Activated gamma-delta T cell (primary cell): ENCODE results near the gene BFSP1.

Experiments
- DNase-seq: peaks from one replicate; lab custom pipeline; 2025; lab: John Stamatoyannopoulos, UW

BFSP1 gene

DNA sequence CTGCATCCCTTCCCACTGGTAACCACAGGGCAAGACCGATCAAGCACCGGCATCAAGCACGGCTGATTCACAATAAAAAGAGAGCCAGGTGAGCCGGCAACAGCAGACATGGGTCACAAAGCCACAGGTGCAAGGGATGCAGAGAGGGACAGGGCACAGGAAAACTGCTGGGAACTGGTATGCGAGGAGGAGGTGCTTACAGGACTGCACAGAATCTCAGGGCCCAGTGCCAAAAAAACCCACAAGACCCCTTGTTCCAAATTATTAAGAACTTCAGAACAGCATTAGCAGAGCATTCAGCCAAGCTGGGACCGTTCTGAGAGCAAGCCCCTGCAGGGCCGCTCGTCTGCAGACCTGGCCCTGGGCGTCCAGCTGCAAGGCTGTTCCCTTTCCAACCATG, 35.4 kb downstream of the BFSP1 start:
- no peak for DNase-seq

DNA sequence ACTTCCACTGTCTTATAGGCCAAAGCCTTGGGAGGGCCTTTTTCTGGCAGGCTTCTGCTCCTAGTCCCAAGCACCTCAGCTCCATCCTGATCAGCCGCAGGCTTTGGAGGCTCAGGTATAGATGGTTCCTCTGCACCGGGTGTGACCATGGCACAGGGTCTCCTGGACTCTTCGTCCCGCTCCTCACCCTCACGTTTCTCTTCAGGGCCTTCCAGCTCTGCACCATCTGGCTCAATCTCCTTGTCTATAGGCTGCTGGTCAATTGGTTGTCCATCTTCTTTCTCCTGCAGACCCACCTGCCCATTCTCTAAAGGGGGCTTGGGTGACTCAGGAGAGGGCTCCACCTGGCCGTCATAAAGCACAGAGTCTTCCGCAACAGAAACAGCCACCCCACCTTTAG, 37.0 kb downstream of the BFSP1 start:
- DNase-seq: no peak

DNA sequence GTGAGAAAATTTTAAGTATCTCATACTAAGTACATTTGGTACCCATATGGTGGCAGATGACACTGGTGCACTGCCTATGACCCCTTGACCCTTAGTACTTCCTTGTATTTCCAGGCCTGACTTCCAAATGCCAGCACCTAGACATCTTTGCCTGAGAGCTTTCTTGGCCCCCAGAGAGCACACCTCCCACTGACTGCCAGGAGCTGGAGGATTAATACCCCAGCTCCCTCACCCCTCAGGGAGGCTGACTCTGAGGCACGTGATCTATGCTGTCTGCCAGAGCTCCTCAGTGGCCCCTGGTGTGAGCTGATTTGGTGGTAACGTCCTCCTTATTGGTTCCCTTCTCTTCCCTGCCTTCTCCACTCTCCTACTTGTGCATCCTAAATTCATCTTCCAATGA, 38.0 kb downstream of the BFSP1 start:
- no peak for DNase-seq

DNA sequence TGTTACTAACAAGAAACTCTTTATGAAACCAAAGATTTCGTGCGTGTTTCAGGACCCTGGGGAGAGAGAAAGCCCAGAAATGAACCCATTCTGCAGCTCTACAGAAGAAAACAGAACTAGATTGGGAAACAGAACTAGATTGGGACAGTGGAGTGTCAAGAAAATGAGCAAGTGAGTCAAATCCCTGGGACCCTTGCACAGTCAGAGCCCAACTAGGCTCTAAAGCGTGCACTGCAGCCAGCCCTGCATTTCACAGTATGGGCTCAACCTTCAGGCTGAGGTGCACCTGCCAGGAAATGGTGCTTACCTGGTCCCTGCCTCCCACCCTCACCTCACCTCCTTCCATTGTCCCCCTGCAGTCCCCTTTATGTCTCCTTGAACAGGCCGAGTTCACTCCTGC, 39.7 kb downstream of the BFSP1 start:
- DNase-seq: no peak

DNA sequence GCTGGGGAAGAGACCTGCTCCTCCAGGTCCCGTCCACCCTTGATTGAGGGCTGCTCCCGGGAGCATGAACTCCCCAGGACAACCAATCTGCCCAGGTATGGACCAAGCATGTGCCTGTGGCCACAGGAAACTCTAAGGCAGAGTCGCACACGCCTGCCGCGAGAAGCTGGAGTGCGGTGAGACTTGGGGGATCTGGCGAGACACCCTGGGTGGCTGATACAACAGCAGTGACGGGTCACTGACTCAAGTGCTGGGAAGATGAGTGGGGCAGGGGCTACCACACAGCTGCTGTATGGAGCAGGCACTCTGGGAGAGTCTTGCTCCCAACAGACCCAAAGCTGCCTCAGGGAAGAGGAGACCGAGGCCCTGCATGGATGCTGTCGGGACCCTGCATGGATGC, 40.1 kb downstream of the BFSP1 start:
- DNase-seq: no peak

DNA sequence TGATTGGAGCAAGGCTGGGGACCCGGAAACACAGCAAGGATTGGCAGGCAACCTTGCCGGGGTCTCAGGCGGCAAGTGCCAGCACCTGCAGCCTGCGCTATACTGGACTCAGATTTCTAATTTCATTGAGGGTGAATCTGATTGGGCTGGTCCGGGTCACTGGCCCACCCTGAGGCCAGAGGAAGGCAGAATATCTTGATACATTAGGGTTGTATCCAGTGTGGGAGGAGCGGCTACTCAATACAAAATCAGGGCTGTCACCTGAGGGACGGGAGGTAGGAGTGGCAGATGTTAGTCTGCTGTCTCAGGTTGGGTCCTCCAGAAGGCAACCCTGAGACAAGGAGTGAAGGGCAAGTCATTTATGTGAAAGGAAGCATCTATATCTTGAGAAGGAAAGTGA, 40.7 kb downstream of the BFSP1 start:
- no peak for DNase-seq

DNA sequence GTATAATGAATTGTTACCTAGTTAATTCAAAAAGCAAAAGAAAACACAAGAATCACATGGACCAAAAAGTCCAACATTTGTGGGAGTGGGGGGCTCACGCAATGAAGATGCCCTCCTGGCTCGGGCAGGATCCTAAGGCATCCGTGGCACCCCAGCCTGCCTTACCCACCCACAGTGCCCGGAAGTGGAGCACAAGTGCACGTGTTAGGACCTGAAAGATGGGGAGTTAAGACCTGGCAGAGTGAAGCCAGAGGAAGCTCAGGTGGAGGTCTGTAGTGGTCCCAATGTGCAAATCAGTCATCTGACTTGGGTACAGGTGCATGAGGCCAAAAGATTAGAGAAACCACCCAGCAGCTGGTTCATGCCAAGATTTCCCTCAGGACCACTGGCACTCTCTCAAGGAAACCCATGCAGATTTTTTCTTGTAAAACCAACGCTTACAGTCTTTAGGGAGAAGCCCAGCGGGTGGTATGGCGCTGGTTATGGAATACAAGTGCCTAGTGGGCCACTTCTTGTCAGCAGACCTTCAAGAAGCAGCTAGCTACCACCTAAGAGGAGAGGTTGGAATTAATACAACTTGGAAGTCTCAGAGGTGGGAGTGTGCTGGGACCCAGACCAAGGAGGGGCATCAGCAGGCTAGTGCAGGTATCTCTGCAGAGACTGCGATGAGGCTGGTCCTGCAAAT, 42.1 kb downstream of the BFSP1 start:
- no peak for DNase-seq

DNA sequence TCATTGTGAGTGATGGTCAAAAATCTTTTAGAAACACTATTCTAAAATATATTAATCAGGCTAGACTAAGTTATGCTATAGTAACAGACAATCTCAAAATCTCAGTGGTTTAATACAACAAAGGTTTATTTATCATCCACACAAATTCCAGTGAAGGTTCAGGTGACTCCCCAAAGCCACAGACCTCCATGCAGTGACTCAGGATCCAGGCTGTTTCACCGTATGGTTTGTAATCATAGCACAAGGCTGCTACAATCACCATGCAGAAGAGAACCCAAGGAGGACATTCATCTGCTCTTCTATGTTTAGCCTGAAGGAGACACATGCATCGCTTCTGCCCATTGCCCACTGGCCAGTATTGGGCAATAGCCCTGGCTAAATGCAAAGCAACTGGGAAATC, 46.2 kb downstream of the BFSP1 start:
- DNase-seq: no peak

DNA sequence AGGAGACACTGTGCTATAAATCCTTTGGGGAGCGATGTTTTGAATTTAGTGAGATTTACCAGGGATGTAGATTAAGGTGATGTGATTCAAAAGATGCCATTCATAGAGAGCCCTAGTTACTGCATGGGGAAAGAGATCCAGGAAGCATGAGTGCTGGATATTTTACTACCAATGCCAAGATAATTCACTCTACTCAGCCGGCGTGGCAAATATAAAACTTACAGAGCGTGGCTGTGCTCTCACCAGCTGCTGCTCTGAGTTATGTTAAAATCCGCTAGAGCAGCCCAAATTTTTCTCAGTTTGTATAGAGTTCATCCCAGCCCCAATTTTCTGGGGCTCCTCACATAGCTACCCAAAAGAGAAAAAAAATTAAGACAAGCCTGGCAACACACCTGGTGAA, 48.6 kb downstream of the BFSP1 start:
- DNase-seq: no peak

DNA sequence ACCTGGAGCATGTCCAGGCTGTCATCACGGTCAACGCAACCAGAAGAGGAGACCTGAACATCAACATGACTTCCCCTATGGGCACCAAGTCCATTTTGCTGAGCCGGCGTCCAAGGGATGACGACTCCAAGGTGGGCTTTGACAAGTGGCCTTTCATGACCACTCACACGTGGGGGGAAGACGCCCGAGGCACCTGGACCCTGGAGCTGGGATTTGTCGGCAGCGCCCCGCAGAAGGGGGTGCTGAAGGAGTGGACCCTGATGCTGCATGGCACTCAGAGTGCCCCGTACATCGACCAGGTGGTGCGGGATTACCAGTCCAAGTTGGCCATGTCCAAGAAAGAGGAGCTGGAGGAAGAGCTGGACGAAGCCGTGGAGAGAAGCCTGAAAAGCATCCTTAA, 49.5 kb downstream of the BFSP1 start:
- DNase-seq: no peak

DNA sequence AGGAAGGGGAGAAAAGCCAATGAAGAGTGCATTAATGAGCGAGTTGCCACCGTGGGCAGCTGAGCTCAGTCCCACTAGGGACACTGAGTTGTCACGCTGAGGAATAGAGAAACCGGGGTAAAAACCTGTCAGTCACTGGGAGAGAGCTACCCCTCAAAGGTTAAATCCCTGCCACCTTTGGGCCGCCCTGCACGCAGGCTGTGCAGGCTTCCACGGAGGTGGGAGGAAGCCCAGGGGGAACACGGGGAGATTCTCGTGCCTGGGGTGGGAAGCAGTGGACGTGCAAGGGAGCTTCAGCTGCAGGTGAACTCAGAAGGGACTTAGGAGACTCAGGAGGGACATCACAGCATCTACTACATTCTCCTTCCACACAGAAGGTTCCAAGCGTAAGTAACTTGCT, 50.5 kb downstream of the BFSP1 start:
- no peak for DNase-seq

DNA sequence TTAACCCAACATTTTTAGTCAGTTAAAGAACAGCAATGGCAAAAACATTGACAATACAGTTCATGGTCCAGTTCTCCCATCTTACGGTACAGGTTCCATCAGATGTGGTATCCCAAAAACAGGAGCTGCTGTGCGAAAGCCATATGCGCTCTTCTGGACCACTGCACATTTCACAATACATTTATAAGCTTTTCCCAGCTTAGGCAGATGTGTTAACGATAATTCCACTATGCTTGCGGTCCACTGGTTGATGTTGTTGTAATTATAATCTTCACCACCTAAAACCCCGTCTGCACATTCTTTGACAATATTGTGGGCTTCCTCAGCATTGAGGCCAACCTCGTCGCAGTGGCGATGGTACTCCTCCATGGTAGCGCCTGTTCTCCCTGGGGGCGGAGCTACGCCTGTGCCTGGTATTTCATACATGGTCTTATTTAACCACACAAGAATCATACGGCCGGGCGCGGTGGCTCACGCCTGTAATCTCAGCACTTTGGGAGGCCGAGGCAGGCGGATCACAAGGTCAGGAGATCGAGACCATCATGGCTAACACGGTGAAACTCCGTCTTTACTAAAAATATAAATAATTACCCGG, 52.0 kb downstream of the BFSP1 start:
- no peak for DNase-seq

DNA sequence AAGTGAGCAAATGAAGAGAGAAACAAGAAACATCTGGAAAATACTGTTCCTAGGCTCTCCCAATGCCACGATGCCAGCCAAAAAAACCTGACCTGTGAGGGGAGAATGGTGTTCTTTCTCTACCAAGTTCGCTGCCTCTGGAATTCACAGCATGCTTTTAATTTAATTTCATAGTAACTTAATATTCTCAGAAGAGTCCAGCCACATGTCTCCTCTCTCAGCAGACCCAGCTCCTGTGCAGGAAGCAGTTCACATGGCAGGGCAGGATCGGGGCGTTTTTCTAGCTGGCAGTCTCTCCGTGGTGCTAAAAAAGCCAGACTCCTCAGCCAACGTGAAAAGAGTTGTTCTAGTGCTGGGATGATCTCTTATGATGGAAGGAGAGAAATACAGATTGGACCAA, 57.5 kb downstream of the BFSP1 start:
- no peak for DNase-seq

DNA sequence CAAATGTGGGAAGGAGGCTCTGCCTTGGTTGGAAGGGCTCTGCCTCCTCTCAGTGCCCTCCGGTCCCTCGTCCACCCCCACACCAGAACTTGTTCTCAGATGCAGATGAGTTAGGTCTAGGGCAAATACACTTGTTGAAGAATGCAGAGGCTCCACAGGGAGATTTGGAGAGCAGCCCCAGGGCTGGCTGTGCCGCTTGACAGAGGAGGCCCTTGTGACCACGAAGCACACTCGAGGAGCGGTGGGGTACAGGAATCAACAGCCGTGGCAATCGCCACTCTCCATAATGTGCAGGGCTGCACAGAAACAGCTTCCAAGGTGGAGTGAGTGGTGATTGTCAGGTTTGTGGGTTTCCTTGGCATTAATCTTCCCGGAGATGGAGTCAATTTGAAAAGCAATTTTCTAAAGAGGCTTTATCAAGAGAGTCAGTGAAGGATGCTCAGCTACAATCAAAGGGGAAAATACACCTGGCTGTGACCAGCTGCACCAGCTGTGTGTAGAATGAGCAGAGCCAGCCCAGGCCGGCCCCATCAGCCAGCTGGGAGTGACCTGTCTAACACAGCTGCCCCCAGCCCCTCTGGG, 59.5 kb downstream of the BFSP1 start:
- DNase-seq: no peak

DNA sequence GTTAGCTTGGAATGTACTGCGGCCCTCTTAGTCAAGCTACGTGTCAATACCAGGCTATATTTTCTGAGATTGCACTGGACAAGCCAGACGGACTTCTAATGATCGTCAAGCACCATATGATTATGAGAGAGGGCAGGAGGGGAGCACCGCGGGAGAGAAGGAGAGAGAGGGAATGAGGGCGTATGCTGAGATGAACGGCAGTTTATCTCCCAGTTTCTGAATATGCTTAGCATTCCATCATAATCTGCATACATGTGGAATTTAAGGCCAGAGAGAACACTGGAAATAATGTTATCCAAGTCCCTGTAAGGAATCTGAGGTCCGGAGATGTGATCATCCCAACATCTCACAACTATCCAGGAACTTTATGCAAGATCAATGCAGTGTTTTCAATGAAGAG, 60.2 kb downstream of the BFSP1 start:
- DNase-seq: no peak

DNA sequence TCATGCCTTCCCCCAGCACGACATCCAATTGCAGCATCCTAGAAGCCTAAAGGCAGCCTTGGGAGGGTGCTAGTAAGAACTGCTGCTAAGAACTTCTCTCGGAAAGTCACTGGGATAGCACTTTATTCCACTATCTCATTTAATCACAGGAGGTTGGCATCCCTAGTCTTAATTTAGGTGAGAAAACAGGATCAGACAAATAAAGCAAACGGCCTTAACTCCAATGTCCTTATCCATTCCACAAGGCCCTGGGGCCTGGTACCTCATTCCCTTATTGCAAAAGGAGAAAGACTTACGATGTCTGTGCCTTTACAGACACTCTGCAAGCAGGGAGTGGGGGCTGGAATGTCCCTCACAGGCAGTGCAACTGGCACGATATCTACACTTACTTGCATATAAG, 60.7 kb downstream of the BFSP1 start:
- DNase-seq: no peak

DNA sequence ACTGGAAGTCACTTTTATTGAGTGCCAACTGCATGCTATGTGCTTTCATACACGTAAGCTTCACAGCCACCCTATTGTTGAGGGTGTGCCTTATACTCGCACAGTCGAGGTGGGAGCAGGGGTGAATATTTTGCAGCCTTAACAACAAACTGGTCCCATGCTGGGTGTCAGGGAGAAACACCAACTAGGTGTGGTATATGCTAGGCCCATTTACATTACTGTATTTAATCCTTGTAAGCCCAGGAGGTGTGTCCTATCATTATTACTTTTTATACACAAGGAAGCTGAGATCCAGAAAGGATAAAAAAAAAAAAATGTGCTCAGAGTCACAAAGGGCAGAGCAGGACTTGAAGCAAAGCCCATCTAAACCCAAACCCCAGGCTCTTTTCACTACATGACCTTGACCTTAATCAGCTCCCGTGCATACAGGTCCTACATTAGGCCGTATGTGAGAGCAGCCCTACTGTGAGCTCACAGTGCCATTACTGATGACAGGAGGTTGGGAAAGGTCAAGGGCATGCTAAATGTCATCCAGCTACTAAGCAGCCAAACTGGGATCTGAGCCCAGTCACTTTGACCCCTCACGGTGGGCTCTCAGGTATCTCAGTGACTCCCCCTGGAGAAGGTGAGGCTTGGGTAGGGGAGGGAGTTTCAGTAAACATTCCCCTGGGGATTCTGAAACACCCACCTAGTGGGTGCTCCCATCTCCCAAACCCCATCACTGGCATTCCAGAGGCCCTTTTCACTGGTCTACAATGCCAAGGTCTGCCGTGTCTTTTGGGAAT, 61.7 kb downstream of the BFSP1 start:
- DNase-seq: no peak

DNA sequence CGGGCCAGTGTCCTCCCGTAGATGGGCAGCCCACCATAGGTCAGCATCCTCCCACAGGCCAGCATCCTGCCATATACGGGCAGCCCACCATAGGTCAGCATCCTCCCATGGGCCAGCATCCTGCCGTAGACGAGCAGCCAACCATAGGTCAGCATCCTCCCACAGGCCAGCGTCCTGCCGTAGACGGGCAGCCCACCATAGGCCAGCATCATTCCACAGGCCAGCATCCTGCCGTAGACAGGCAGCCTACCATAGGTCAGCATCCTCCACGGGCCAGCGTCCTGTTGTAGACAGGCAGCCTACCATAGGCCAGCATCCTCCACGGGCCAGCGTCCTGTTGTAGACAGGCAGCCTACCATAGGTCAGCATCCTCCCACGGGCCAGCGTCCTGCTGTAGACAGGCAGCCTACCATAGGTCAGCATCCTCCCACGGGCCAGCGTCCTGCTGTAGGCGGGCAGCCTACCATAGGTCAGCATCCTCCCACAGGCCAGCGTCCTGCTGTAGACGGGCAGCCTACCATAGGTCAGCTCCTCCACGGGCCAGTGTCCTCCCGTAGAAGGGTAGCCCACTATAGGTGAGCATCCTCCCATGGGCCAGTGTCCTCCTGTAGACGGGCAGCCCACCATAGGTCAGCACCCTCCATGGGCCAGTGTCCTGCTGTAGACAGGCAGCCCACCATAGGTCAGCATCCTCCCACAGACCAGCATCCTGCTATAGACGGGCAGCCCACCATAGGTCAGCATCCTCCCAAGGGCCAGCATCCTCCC, 62.9 kb downstream of the BFSP1 start:
- no peak for DNase-seq

DNA sequence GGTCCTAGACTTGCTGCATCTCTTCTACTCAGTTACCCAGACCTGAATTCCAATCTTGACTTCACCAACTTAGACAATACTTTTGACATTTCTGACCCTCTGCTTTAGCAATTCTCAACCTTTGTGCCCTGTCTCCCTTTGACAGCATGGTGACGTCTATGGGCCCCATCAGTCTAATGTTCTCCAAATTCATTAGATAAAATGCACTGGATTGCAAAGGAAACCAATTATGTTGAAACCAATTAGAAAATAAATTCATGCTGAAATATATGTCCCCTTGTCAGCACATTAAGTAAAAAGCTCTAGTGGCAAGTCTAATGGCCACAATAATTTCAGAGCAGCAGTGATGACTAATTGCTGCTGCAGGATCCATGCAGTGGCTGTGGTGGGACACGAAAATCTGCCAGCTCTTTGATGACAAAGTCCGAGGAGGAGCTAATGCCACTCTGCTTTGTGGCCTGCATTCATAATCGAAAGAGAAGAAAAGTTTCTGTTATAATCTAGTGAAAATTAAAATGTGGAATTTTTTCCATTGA, 64.0 kb downstream of the BFSP1 start:
- no peak for DNase-seq

DNA sequence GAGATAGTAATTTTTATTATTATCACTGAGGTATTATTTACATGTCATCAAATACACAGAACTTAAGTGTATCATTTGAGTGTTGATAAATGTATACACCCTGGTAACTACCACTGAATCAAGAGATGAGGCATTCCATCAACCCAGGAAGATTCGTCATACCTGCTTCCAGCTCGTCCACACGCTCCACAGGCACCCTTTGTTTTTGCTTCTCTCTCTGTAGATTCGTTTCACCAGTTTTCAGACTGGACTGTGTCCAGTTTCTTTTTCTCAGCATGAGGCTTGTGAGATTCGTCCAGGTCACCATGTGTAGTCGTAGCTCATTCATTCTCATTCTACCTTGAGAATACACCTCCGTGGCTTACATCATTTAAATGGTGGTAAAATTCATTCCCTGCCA, 64.5 kb downstream of the BFSP1 start:
- DNase-seq: no peak

DNA sequence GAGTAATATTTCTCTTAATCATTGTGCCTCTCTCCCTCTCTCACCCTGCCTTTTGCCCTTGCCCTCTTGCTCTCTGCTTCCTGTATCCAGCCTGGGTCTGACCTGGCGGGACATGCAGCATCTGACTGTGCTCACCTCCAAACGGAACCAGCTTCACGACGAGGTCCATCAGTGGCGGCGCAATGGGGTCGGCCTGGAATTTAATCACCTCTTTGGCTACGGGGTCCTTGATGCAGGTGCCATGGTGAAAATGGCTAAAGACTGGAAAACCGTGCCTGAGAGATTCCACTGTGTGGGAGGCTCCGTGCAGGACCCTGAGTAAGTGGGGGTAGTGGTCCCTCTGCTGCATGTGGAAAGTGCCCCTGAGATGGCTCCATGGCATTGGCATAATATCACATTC, 65.9 kb downstream of the BFSP1 start:
- no peak for DNase-seq

DNA sequence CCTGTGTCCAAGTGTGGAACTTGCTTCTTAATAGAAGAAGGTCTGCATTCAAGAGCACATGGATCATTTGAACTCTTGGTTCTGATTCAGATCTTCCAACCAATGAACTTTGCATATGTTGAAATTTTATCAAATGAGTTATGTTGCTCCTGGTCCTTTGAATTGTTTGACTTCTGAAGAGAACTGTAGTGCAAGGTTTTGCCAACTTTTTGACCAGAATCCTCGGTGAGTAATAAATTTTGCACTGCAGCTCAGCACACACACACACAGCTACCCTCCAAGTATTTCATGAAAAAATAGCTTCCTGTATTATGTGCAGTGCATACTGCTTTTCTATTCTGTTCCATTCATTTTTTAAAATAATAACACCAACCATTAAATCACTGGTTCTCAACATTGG, 67.5 kb downstream of the BFSP1 start:
- no peak for DNase-seq
